ENCODE data around the gene ZSWIM9.
"Not testable (repeated sequence)": the region's sequence is repeated elsewhere in the genome, so short reads cannot be mapped to it uniquely, and the experiment has no call there.

The ZSWIM9 gene

GRCh38 chr19:48220784-48221183 is 50.3 kb downstream of the ZSWIM9 start:
- DNase-seq: not testable (repeated sequence)

GRCh38 chr19:48221628-48222027 is 51.1 kb downstream of the ZSWIM9 start:
- no peak for DNase-seq

DNA sequence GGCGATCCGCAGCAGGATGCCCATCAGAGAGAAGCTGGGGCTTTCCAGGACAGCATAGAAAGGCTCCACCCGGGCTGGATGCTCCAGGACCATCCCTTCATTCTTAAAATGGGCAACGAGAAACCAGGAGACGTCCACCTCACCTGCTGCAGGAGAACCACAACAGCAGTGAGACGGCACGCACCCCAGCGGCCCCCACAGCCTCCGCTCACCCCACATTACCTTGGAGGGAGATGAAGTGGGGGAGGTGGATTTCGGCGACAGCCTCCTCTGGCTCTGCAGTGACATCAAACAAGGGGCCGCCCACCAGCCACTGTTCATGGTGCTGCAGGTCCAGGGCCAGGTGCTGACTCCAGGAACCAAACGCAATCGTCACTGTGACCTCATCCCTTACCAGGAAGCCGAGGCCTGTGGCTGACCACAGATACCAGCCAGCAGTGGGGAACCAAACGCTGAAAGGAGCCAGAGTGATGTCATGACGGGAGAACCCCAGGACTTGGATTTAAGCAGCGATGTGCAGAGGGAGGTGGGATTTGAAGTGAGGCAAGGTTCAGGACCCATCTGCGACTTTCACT is 60.2 kb downstream of the ZSWIM9 start:
- no peak for DNase-seq

GRCh38 chr19:48237057-48237456 is 66.6 kb downstream of the ZSWIM9 start:
- DNase-seq: no peak

DNA sequence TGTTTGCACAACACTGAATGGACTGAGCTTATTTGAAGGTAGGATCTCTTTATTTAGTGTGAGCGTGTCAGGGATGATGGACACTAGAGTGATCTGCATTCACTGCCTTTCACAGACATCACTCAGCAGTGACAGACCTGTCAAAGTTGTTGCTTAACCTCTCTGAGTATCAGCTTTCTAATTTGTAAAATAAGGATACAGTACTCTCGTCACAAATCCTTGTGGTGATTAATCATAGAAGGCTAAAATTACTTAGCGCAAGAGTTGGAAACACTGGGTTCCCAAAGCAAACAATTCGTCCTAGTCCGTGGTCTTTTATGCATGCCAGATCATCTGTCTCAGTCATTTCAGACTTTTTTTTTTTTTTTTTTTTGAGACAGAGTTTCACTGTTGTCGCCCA is 68.6 kb downstream of the ZSWIM9 start:
- no peak for DNase-seq

- peak; percentile 39 for DNase-seq
Observed at GRCh38 chr19:48239582-48240141, 69.2 kb downstream of the ZSWIM9 start.

- DNase-seq: not testable (repeated sequence)
Observed at GRCh38 chr19:48241771-48242170, 71.3 kb downstream of the ZSWIM9 start.

GRCh38 chr19:48244281-48244680 is 73.8 kb downstream of the ZSWIM9 start:
- DNase-seq: peak; percentile 24

GRCh38 chr19:48246101-48246500 is 75.6 kb downstream of the ZSWIM9 start:
- DNase-seq: no peak

- no peak for DNase-seq
Observed at GRCh38 chr19:48247212-48247611, 76.7 kb downstream of the ZSWIM9 start.
